OCI-LY7 (cell line): ENCODE data around the gene HSD3B1.

Source experiments
- EZH2phosphoT487 ChIP-seq: fragments of 200-600 bp; sonication (generic); IDR thresholded peaks from 2 replicates; pipeline ENCODE4 v1.6.1; 2018; ENCODE audit warnings: low read depth, borderline replicate concordance, mild to moderate bottlenecking, mixed run types, antibody characterized with exemption, low read length, moderate library complexity, mixed read lengths
- TF ChIP-seq, protein P1 (sequence below): fragments of 200-600 bp; sonication (generic); conservative IDR thresholded peaks from 2 replicates; pipeline ENCODE4 v1.5.1; 2014; ENCODE audit warnings: mild to moderate bottlenecking, antibody characterized with exemption, low read length, moderate library complexity, mixed read lengths

GRCh38 chr1:119537966-119538365, 31.0 kb downstream of the HSD3B1 start:
- TF ChIP-seq, protein P1, sequence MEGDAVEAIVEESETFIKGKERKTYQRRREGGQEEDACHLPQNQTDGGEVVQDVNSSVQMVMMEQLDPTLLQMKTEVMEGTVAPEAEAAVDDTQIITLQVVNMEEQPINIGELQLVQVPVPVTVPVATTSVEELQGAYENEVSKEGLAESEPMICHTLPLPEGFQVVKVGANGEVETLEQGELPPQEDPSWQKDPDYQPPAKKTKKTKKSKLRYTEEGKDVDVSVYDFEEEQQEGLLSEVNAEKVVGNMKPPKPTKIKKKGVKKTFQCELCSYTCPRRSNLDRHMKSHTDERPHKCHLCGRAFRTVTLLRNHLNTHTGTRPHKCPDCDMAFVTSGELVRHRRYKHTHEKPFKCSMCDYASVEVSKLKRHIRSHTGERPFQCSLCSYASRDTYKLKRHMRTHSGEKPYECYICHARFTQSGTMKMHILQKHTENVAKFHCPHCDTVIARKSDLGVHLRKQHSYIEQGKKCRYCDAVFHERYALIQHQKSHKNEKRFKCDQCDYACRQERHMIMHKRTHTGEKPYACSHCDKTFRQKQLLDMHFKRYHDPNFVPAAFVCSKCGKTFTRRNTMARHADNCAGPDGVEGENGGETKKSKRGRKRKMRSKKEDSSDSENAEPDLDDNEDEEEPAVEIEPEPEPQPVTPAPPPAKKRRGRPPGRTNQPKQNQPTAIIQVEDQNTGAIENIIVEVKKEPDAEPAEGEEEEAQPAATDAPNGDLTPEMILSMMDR, result no peak
- no peak for TF ChIP-seq EZH2phosphoT487
